Measurements from ENCODE around the gene CLN5. TPM values are rescaled to one million over a fixed set of nuclear protein-coding genes. Genes with fewer than 3 reads are reported as not detected.

The CLN5 gene
- total and polyA plus RNA-seq, 10 of the 15 experiments (the other 5 are each of a cell fraction or from before 2014, with no cell fraction given): 11.2 to 22.2 (median 13.1) TPM

DNA sequence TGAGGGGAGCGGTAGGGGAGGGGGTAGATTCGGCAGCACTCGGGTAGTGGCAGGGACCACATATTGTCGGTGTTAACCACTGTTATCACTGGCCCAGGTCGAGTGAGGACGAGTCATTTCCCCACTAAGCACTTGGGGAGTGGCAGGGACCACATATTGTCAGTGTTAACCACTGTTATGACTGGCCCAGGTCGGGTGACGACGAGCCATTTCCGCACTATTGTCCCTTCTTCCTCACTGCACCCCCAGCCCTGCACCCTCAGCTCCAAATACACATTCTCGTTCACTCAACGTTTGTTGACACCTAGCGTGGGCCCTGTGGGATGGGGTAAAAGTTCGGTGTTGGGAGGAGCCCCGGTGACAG lies 467 bp upstream of the CLN5 start (continued):
- no peak for TF ChIP-seq ZNF207 (IDR thresholded peaks at IDR 0.05; ENCODE audit: borderline replicate concordance)
- no peak for TF ChIP-seq BCL11A (IDR thresholded peaks at IDR 0.05; ENCODE audit: low read depth, low read length)
- TF ChIP-seq POU2F2 (IDR thresholded peaks at IDR 0.05; ENCODE audit: borderline replicate concordance, low read depth, low read length): 0 out of 3 replicates have a peak, but pooled peaks have one; percentile 23
- TF ChIP-seq, protein P1, sequence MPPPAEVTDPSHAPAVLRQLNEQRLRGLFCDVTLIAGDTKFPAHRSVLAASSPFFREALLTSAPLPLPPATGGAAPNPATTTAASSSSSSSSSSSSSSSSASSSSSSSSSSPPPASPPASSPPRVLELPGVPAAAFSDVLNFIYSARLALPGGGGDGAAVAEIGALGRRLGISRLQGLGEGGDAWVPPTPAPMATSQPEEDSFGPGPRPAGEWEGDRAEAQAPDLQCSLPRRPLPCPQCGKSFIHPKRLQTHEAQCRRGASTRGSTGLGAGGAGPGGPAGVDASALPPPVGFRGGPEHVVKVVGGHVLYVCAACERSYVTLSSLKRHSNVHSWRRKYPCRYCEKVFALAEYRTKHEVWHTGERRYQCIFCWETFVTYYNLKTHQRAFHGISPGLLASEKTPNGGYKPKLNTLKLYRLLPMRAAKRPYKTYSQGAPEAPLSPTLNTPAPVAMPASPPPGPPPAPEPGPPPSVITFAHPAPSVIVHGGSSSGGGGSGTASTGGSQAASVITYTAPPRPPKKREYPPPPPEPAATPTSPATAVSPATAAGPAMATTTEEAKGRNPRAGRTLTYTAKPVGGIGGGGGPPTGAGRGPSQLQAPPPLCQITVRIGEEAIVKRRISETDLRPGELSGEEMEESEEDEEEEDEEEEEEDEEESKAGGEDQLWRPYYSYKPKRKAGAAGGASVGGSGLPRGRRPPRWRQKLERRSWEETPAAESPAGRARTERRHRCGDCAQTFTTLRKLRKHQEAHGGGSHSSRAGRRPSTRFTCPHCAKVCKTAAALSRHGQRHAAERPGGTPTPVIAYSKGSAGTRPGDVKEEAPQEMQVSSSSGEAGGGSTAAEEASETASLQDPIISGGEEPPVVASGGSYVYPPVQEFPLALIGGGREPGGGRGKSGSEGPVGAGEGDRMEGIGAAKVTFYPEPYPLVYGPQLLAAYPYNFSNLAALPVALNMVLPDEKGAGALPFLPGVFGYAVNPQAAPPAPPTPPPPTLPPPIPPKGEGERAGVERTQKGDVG (CRISPR knock-in tag; IDR thresholded peaks at IDR 0.05): no peak
- TF ChIP-seq MEF2B (IDR thresholded peaks at IDR 0.05; ENCODE audit: partially characterized antibody, poor library complexity, severe bottlenecking): no peak
- TF ChIP-seq CREM (IDR thresholded peaks at IDR 0.05; ENCODE audit: low read depth): peak; percentile 52; the same call in 1 of the 2 replicates
- no peak for TF ChIP-seq ZNF24 (IDR thresholded peaks at IDR 0.05)
- TF ChIP-seq, protein P2, sequence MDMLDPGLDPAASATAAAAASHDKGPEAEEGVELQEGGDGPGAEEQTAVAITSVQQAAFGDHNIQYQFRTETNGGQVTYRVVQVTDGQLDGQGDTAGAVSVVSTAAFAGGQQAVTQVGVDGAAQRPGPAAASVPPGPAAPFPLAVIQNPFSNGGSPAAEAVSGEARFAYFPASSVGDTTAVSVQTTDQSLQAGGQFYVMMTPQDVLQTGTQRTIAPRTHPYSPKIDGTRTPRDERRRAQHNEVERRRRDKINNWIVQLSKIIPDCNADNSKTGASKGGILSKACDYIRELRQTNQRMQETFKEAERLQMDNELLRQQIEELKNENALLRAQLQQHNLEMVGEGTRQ (IDR thresholded peaks at IDR 0.05; ENCODE audit: borderline replicate concordance, low read depth, low read length): no peak
- TF ChIP-seq, protein P3, sequence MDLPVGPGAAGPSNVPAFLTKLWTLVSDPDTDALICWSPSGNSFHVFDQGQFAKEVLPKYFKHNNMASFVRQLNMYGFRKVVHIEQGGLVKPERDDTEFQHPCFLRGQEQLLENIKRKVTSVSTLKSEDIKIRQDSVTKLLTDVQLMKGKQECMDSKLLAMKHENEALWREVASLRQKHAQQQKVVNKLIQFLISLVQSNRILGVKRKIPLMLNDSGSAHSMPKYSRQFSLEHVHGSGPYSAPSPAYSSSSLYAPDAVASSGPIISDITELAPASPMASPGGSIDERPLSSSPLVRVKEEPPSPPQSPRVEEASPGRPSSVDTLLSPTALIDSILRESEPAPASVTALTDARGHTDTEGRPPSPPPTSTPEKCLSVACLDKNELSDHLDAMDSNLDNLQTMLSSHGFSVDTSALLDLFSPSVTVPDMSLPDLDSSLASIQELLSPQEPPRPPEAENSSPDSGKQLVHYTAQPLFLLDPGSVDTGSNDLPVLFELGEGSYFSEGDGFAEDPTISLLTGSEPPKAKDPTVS (IDR thresholded peaks at IDR 0.05; ENCODE audit: low read depth, low read length): no peak
- peak; percentile 59 for TF ChIP-seq JUND (IDR thresholded peaks at IDR 0.05; ENCODE audit: low read depth, low read length)
- TF ChIP-seq CREB1 (IDR thresholded peaks at IDR 0.05; ENCODE audit: low read depth): peak; percentile 72; the same call in 1 of the 2 replicates
- TF ChIP-seq CHD2 (IDR thresholded peaks at IDR 0.05; ENCODE audit: borderline replicate concordance, low read depth, low read length): 0 out of 2 replicates have a peak, but pooled peaks have one; percentile 34
- TF ChIP-seq, protein P4, sequence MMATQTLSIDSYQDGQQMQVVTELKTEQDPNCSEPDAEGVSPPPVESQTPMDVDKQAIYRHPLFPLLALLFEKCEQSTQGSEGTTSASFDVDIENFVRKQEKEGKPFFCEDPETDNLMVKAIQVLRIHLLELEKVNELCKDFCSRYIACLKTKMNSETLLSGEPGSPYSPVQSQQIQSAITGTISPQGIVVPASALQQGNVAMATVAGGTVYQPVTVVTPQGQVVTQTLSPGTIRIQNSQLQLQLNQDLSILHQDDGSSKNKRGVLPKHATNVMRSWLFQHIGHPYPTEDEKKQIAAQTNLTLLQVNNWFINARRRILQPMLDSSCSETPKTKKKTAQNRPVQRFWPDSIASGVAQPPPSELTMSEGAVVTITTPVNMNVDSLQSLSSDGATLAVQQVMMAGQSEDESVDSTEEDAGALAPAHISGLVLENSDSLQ (IDR thresholded peaks at IDR 0.05): peak; percentile 74
- TF ChIP-seq, protein P5, sequence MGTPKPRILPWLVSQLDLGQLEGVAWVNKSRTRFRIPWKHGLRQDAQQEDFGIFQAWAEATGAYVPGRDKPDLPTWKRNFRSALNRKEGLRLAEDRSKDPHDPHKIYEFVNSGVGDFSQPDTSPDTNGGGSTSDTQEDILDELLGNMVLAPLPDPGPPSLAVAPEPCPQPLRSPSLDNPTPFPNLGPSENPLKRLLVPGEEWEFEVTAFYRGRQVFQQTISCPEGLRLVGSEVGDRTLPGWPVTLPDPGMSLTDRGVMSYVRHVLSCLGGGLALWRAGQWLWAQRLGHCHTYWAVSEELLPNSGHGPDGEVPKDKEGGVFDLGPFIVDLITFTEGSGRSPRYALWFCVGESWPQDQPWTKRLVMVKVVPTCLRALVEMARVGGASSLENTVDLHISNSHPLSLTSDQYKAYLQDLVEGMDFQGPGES (IDR thresholded peaks at IDR 0.05): no peak
- no peak for TF ChIP-seq RBBP5 (conservative IDR thresholded peaks at IDR 0.05)
- TF ChIP-seq ASH2L (IDR thresholded peaks at IDR 0.05; ENCODE audit: borderline replicate concordance, low read depth): peak; percentile 69; the same call in 1 of the 2 replicates
- peak; percentile 71; the same call in 1 of the 2 replicates for TF ChIP-seq PAX5 (IDR thresholded peaks at IDR 0.05; ENCODE audit: borderline replicate concordance, low read depth, low read length)
- no peak for TF ChIP-seq EZH2 (IDR thresholded peaks at IDR 0.05; ENCODE audit: borderline replicate concordance, control insufficient read depth, low read depth, low read length)
- no peak for TF ChIP-seq NR2C1 (IDR thresholded peaks at IDR 0.05)
- TF ChIP-seq SMC3 (IDR thresholded peaks at IDR 0.05; ENCODE audit: borderline replicate concordance, low read length): no peak
- TF ChIP-seq, protein P6, sequence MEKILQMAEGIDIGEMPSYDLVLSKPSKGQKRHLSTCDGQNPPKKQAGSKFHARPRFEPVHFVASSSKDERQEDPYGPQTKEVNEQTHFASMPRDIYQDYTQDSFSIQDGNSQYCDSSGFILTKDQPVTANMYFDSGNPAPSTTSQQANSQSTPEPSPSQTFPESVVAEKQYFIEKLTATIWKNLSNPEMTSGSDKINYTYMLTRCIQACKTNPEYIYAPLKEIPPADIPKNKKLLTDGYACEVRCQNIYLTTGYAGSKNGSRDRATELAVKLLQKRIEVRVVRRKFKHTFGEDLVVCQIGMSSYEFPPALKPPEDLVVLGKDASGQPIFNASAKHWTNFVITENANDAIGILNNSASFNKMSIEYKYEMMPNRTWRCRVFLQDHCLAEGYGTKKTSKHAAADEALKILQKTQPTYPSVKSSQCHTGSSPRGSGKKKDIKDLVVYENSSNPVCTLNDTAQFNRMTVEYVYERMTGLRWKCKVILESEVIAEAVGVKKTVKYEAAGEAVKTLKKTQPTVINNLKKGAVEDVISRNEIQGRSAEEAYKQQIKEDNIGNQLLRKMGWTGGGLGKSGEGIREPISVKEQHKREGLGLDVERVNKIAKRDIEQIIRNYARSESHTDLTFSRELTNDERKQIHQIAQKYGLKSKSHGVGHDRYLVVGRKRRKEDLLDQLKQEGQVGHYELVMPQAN (conservative IDR thresholded peaks at IDR 0.05): no peak; the same call in 1 of the 2 replicates
